HEK293 (cell line): ENCODE data around the gene METAP1D.

Experiments
- HOXA7 ChIP-seq: sonication (generic); formaldehyde crosslinking; IDR thresholded peaks from 2 replicates; pipeline ENCODE4 v1.8.1; 2022; ENCODE audit warnings: missing genetic modification reagents, borderline replicate concordance
- IKZF3 ChIP-seq: fragments of 450-650 bp; IDR thresholded peaks from 2 replicates; pipeline ENCODE4 v1.5.0; 2018; ENCODE audit warnings: missing biosample characterization, mild to moderate bottlenecking, missing genetic modification characterization, moderate library complexity
- KLF10 ChIP-seq: fragments of 450-650 bp; IDR thresholded peaks from 2 replicates; pipeline ENCODE4 v1.5.1; 2018; ENCODE audit warnings: missing biosample characterization, mild to moderate bottlenecking, missing genetic modification characterization
- ZBTB21 ChIP-seq: fragments of 450-650 bp; formaldehyde crosslinking; IDR thresholded peaks from 2 replicates; pipeline ENCODE4 v1.5.1; 2017; ENCODE audit warnings: missing biosample characterization, missing genetic modification characterization
- ZFP41 ChIP-seq: fragments of 450-650 bp; formaldehyde crosslinking; IDR thresholded peaks from 2 replicates; pipeline ENCODE4 v1.5.1; 2016; ENCODE audit warnings: missing biosample characterization, missing genetic modification characterization, borderline replicate concordance
- ZIC2 ChIP-seq: fragments of 450-650 bp; formaldehyde crosslinking; IDR thresholded peaks from 2 replicates; pipeline ENCODE4 v1.5.1; 2016; ENCODE audit warnings: missing biosample characterization, missing genetic modification characterization
- ZNF112 ChIP-seq: fragments of 450-650 bp; formaldehyde crosslinking; IDR thresholded peaks from 2 replicates; pipeline ENCODE4 v1.5.0; 2017; ENCODE audit warnings: missing biosample characterization, missing genetic modification characterization
- ZNF133 ChIP-seq: fragments of 450-650 bp; formaldehyde crosslinking; IDR thresholded peaks from 2 replicates; pipeline ENCODE4 v1.5.1; 2016; ENCODE audit warnings: missing biosample characterization, missing genetic modification characterization
- ZNF2 ChIP-seq: fragments of 450-650 bp; formaldehyde crosslinking; IDR thresholded peaks from 2 replicates; pipeline ENCODE4 v1.5.1; 2016; ENCODE audit warnings: missing biosample characterization, missing genetic modification characterization
- ZNF302 ChIP-seq: fragments of 450-650 bp; formaldehyde crosslinking; IDR thresholded peaks from 2 replicates; pipeline ENCODE4 v1.5.1; 2016; ENCODE audit warnings: missing biosample characterization, missing genetic modification characterization, low read depth
- ZNF324 ChIP-seq: fragments of 450-650 bp; formaldehyde crosslinking; IDR thresholded peaks from 2 replicates; pipeline ENCODE4 v1.5.1; 2016; ENCODE audit warnings: missing biosample characterization, missing genetic modification characterization
- ZNF423 ChIP-seq: fragments of 450-650 bp; formaldehyde crosslinking; IDR thresholded peaks from 2 replicates; pipeline ENCODE4 v1.5.1; 2016; ENCODE audit warnings: missing biosample characterization, missing genetic modification characterization
- ZNF473 ChIP-seq: fragments of 450-650 bp; formaldehyde crosslinking; IDR thresholded peaks from 2 replicates; pipeline ENCODE4 v1.5.1; 2017; ENCODE audit warnings: missing biosample characterization, missing genetic modification characterization
- ZNF560 ChIP-seq: fragments of 450-650 bp; formaldehyde crosslinking; IDR thresholded peaks from 2 replicates; pipeline ENCODE4 v1.5.1; 2017; ENCODE audit warnings: missing biosample characterization, missing genetic modification characterization, borderline replicate concordance
- ZNF585B ChIP-seq: fragments of 450-650 bp; formaldehyde crosslinking; IDR thresholded peaks from 2 replicates; pipeline ENCODE4 v1.5.1; 2016; ENCODE audit warnings: missing biosample characterization, missing genetic modification characterization
- ZNF701 ChIP-seq: fragments of 450-650 bp; formaldehyde crosslinking; IDR thresholded peaks from 2 replicates; pipeline ENCODE4 v1.5.1; 2016; ENCODE audit warnings: missing biosample characterization, missing genetic modification characterization
- ZNF777 ChIP-seq: fragments of 450-650 bp; formaldehyde crosslinking; IDR thresholded peaks from 2 replicates; pipeline ENCODE4 v1.5.1; 2017; ENCODE audit warnings: missing biosample characterization, missing genetic modification characterization, borderline replicate concordance
- TF ChIP-seq, protein P1 (sequence below): fragments of 450-650 bp; formaldehyde crosslinking; conservative IDR thresholded peaks from 2 replicates; pipeline ENCODE4 v1.5.1; 2016; ENCODE audit warnings: low read depth, missing biosample characterization, missing genetic modification characterization
- TF ChIP-seq, protein P2 (sequence below): fragments of 450-650 bp; formaldehyde crosslinking; IDR thresholded peaks from 2 replicates; pipeline ENCODE4 v1.5.1; 2016; ENCODE audit warnings: missing biosample characterization, missing genetic modification characterization
- TF ChIP-seq, protein P3 (sequence below): fragments of 450-650 bp; formaldehyde crosslinking; IDR thresholded peaks from 2 replicates; pipeline ENCODE4 v1.5.1; 2017; ENCODE audit warnings: missing biosample characterization, mild to moderate bottlenecking, missing genetic modification characterization, moderate library complexity
- TF ChIP-seq, protein P4 (sequence below): fragments of 450-650 bp; formaldehyde crosslinking; IDR thresholded peaks from 2 replicates; pipeline ENCODE4 v1.5.1; 2016; ENCODE audit warnings: missing biosample characterization, missing genetic modification characterization
- TF ChIP-seq, protein P5 (sequence below): fragments of 450-650 bp; formaldehyde crosslinking; IDR thresholded peaks from 2 replicates; pipeline ENCODE4 v1.5.1; 2016; ENCODE audit warnings: missing biosample characterization, missing genetic modification characterization, borderline replicate concordance

Gene METAP1D

DNA sequence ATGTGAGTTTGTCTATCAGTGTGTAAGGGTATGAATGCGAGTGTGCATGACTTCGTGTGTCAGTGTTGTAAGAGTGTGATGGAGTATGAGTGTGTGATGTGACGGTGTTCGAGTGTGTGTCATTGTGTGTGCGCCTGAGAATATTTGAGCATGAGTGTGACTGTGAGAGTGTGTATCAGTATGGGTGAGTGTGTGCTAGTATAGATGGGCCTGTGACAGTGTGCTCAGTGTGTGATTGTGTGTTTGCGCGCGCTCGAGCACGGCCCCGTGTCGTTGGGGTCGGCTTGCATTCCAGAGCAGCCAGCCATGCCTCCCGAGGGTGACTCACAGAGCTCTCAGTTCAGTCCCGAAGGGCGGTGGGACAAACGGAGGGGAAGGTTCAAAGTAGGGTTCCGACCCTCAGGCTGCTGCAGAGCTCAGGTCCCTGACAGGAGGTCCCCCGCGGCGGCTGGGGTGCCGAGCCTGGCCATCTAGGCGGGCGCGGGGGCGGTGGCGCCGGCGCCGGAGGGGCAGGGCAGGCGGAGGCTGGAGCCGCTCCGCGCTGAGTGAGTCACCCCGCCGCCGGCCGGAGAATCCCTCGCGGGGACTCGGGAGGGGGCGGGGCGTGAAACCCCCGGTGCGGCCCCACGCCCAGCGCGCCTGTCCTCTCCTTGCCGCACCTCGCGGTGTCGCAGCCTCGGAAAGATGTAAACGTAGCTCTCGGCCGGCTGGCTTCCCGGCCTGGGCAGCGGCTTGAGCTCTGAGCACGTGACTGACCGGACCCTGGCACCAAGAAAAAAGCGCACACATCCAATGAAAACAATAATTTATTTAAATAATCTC is 99.1 kb downstream of the METAP1D start (continued):
- TF ChIP-seq, protein P1, sequence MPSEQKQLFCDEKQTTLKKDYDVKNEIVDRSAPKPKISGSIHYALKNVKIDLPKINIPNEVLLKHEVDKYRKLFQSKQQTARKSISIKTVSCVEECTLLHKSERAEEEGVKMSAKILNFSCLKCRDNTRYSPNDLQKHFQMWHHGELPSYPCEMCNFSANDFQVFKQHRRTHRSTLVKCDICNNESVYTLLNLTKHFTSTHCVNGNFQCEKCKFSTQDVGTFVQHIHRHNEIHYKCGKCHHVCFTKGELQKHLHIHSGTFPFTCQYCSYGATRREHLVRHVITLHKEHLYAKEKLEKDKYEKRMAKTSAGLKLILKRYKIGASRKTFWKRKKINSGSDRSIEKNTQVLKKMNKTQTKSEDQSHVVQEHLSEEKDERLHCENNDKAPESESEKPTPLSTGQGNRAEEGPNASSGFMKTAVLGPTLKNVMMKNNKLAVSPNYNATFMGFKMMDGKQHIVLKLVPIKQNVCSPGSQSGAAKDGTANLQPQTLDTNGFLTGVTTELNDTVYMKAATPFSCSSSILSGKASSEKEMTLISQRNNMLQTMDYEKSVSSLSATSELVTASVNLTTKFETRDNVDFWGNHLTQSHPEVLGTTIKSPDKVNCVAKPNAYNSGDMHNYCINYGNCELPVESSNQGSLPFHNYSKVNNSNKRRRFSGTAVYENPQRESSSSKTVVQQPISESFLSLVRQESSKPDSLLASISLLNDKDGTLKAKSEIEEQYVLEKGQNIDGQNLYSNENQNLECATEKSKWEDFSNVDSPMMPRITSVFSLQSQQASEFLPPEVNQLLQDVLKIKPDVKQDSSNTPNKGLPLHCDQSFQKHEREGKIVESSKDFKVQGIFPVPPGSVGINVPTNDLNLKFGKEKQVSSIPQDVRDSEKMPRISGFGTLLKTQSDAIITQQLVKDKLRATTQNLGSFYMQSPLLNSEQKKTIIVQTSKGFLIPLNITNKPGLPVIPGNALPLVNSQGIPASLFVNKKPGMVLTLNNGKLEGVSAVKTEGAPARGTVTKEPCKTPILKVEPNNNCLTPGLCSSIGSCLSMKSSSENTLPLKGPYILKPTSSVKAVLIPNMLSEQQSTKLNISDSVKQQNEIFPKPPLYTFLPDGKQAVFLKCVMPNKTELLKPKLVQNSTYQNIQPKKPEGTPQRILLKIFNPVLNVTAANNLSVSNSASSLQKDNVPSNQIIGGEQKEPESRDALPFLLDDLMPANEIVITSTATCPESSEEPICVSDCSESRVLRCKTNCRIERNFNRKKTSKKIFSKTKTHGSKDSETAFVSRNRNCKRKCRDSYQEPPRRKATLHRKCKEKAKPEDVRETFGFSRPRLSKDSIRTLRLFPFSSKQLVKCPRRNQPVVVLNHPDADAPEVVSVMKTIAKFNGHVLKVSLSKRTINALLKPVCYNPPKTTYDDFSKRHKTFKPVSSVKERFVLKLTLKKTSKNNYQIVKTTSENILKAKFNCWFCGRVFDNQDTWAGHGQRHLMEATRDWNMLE (tag by site-specific recombination): no peak
- TF ChIP-seq ZIC2: peak; percentile 57; the same call in 1 of the 2 replicates
- peak; percentile 26; the same call in 1 of the 2 replicates for TF ChIP-seq ZNF324 (tag by site-specific recombination)
- TF ChIP-seq ZNF112: no peak
- TF ChIP-seq, protein P2, sequence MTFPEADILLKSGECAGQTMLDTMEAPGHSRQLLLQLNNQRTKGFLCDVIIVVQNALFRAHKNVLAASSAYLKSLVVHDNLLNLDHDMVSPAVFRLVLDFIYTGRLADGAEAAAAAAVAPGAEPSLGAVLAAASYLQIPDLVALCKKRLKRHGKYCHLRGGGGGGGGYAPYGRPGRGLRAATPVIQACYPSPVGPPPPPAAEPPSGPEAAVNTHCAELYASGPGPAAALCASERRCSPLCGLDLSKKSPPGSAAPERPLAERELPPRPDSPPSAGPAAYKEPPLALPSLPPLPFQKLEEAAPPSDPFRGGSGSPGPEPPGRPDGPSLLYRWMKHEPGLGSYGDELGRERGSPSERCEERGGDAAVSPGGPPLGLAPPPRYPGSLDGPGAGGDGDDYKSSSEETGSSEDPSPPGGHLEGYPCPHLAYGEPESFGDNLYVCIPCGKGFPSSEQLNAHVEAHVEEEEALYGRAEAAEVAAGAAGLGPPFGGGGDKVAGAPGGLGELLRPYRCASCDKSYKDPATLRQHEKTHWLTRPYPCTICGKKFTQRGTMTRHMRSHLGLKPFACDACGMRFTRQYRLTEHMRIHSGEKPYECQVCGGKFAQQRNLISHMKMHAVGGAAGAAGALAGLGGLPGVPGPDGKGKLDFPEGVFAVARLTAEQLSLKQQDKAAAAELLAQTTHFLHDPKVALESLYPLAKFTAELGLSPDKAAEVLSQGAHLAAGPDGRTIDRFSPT (tag by site-specific recombination): peak; percentile 79
- peak; percentile 60 for TF ChIP-seq ZBTB21
- no peak; the same call in 1 of the 2 replicates for TF ChIP-seq ZNF777 (tag by site-specific recombination)
- TF ChIP-seq ZNF585B (tag by site-specific recombination): no peak
- no peak for TF ChIP-seq ZNF560 (tag by site-specific recombination)
- no peak for TF ChIP-seq ZNF701 (tag by site-specific recombination)
- TF ChIP-seq KLF10 (tag by site-specific recombination): peak; percentile 95
- TF ChIP-seq ZFP41 (tag by site-specific recombination): no peak
- peak; percentile 42; the same call in 1 of the 2 replicates for TF ChIP-seq ZNF423
- TF ChIP-seq ZNF302: no peak
- TF ChIP-seq HOXA7 (CRISPR knock-in tag): no peak
- TF ChIP-seq, protein P3, sequence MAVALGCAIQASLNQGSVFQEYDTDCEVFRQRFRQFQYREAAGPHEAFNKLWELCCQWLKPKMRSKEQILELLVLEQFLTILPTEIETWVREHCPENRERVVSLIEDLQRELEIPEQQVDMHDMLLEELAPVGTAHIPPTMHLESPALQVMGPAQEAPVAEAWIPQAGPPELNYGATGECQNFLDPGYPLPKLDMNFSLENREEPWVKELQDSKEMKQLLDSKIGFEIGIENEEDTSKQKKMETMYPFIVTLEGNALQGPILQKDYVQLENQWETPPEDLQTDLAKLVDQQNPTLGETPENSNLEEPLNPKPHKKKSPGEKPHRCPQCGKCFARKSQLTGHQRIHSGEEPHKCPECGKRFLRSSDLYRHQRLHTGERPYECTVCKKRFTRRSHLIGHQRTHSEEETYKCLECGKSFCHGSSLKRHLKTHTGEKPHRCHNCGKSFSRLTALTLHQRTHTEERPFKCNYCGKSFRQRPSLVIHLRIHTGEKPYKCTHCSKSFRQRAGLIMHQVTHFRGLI (tag by site-specific recombination): 0 out of 2 replicates have a peak, but pooled peaks have one; percentile 13
- peak; percentile 89 for TF ChIP-seq IKZF3
- TF ChIP-seq, protein P4, sequence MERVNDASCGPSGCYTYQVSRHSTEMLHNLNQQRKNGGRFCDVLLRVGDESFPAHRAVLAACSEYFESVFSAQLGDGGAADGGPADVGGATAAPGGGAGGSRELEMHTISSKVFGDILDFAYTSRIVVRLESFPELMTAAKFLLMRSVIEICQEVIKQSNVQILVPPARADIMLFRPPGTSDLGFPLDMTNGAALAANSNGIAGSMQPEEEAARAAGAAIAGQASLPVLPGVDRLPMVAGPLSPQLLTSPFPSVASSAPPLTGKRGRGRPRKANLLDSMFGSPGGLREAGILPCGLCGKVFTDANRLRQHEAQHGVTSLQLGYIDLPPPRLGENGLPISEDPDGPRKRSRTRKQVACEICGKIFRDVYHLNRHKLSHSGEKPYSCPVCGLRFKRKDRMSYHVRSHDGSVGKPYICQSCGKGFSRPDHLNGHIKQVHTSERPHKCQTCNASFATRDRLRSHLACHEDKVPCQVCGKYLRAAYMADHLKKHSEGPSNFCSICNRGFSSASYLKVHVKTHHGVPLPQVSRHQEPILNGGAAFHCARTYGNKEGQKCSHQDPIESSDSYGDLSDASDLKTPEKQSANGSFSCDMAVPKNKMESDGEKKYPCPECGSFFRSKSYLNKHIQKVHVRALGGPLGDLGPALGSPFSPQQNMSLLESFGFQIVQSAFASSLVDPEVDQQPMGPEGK (tag by site-specific recombination): peak; percentile 85
- TF ChIP-seq, protein P5, sequence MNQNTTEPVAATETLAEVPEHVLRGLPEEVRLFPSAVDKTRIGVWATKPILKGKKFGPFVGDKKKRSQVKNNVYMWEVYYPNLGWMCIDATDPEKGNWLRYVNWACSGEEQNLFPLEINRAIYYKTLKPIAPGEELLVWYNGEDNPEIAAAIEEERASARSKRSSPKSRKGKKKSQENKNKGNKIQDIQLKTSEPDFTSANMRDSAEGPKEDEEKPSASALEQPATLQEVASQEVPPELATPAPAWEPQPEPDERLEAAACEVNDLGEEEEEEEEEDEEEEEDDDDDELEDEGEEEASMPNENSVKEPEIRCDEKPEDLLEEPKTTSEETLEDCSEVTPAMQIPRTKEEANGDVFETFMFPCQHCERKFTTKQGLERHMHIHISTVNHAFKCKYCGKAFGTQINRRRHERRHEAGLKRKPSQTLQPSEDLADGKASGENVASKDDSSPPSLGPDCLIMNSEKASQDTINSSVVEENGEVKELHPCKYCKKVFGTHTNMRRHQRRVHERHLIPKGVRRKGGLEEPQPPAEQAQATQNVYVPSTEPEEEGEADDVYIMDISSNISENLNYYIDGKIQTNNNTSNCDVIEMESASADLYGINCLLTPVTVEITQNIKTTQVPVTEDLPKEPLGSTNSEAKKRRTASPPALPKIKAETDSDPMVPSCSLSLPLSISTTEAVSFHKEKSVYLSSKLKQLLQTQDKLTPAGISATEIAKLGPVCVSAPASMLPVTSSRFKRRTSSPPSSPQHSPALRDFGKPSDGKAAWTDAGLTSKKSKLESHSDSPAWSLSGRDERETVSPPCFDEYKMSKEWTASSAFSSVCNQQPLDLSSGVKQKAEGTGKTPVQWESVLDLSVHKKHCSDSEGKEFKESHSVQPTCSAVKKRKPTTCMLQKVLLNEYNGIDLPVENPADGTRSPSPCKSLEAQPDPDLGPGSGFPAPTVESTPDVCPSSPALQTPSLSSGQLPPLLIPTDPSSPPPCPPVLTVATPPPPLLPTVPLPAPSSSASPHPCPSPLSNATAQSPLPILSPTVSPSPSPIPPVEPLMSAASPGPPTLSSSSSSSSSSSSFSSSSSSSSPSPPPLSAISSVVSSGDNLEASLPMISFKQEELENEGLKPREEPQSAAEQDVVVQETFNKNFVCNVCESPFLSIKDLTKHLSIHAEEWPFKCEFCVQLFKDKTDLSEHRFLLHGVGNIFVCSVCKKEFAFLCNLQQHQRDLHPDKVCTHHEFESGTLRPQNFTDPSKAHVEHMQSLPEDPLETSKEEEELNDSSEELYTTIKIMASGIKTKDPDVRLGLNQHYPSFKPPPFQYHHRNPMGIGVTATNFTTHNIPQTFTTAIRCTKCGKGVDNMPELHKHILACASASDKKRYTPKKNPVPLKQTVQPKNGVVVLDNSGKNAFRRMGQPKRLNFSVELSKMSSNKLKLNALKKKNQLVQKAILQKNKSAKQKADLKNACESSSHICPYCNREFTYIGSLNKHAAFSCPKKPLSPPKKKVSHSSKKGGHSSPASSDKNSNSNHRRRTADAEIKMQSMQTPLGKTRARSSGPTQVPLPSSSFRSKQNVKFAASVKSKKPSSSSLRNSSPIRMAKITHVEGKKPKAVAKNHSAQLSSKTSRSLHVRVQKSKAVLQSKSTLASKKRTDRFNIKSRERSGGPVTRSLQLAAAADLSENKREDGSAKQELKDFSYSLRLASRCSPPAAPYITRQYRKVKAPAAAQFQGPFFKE (tag by site-specific recombination): no peak
- peak; percentile 98 for TF ChIP-seq ZNF2 (tag by site-specific recombination)
- TF ChIP-seq ZNF473: no peak
- no peak for TF ChIP-seq ZNF133 (tag by site-specific recombination)
